Stimulated activated CD8-positive, alpha-beta memory T cell treated with anti-CD3 and anti-CD28 coated beads, Interleukin-12 subunit alpha, Interleukin-12 subunit beta, amount 100 ng/mL, for 1 hour (primary cell): Measurements from ENCODE around the gene TBCE.
A peak's percentile ranks its signal among the peaks of the same experiment; 100 is the strongest.

Experiments
- DNase-seq: peaks from one replicate; pipeline ENCODE4 v3.0.0-alpha.2; 2020; ENCODE audit warnings: low read depth

The TBCE gene

GRCh38 chr1:235410467-235410866 is 43.2 kb downstream of the TBCE start:
- no peak for DNase-seq

GRCh38 chr1:235411489-235412486 is 44.6 kb downstream of the TBCE start:
- no peak for DNase-seq

- peak; percentile 32 for DNase-seq
These were observed 48.0 kb downstream of the TBCE start for GRCh38 chr1:235415008-235415904.

- DNase-seq: no peak
These were observed 49.4 kb downstream of the TBCE start for GRCh38 chr1:235416662-235417049.

GRCh38 chr1:235417086-235417697 is 50.0 kb downstream of the TBCE start:
- peak; percentile 45 for DNase-seq

- no peak for DNase-seq
These were observed 54.5 kb downstream of the TBCE start for GRCh38 chr1:235421751-235422150.

- peak; percentile 19 for DNase-seq
These were observed 56.0 kb downstream of the TBCE start for GRCh38 chr1:235423214-235423652.

- no peak for DNase-seq
These were observed 56.9 kb downstream of the TBCE start for GRCh38 chr1:235424092-235424491.

- DNase-seq: no peak
These were observed 58.1 kb downstream of the TBCE start for GRCh38 chr1:235425357-235425756.

GRCh38 chr1:235426143-235426542 is 58.9 kb downstream of the TBCE start:
- DNase-seq: no peak

GRCh38 chr1:235426680-235427079 is 59.5 kb downstream of the TBCE start:
- DNase-seq: no peak

- DNase-seq: no peak
These were observed 60.2 kb downstream of the TBCE start for GRCh38 chr1:235427447-235427846.

GRCh38 chr1:235429143-235429542 is 61.9 kb downstream of the TBCE start:
- no peak for DNase-seq

- no peak for DNase-seq
These were observed 63.8 kb downstream of the TBCE start for GRCh38 chr1:235430991-235431390.

GRCh38 chr1:235434001-235434400 is 66.8 kb downstream of the TBCE start:
- no peak for DNase-seq

- no peak for DNase-seq
These were observed 74.0 kb downstream of the TBCE start for GRCh38 chr1:235441159-235441685.

GRCh38 chr1:235442788-235443429 is 75.7 kb downstream of the TBCE start:
- no peak for DNase-seq

- DNase-seq: no peak
These were observed 81.4 kb downstream of the TBCE start for GRCh38 chr1:235448616-235449015.

GRCh38 chr1:235450433-235450832 is 83.2 kb downstream of the TBCE start:
- DNase-seq: no peak

GRCh38 chr1:235450886-235451483 is 83.8 kb downstream of the TBCE start:
- DNase-seq: no peak

- DNase-seq: no peak
These were observed 86.8 kb downstream of the TBCE start for GRCh38 chr1:235454021-235454420.
